Endothelial cell of umbilical vein (primary cell): ENCODE results near the gene MED13. TPM values are rescaled to one million over a fixed set of nuclear protein-coding genes. Genes with fewer than 3 reads are reported as not detected.

Source experiments
- BruUV-seq: library from RNA; stranded (reverse); fragments of 400-500 nt; replicated peaks from 2 replicates; lab custom pipeline; 2021; lab: Mats Ljungman, UMichigan
- CTCF ChIA-PET: fragments of 300-600, 350-600 bp; sonication (Branson Sonifier 250); formaldehyde crosslinking; loops from one replicate; lab custom pipeline; 2021; ENCODE audit warnings: antibody characterized with exemption, inconsistent platforms; lab: Charles Lee
- POLR2A ChIA-PET: fragments of 300-600, 350-600 bp; sonication (Branson Sonifier 250); formaldehyde crosslinking; loops from one replicate; lab custom pipeline; 2021; ENCODE audit warnings: antibody characterized with exemption, inconsistent platforms; lab: Charles Lee
- DNase-seq: peaks from one replicate; pipeline ENCODE4 v3.0.0-alpha.2; 2011; ENCODE audit warnings: low read depth, low spot score
- FAIRE-seq: peaks from 2 replicates; lab custom pipeline; 2011; peaks lifted over from hg19 to GRCh38; lab: Jason Lieb, UNC
- H2AFZ ChIP-seq: 2 replicates; pipeline ENCODE4 v1.6.0; 2012; ENCODE audit warnings: low read depth, low read length, control low read depth, inconsistent platforms
- H3K27ac ChIP-seq: 2 replicates; pipeline ENCODE4 v1.5.1; 2011; ENCODE audit warnings: low read depth, mild to moderate bottlenecking, control low read depth, low read length, moderate library complexity; ENCODE audit not compliant: insufficient read depth
- H3K27me3 ChIP-seq, 2 experiments: 2 replicates each; pipeline versions ENCODE4 v1.6.0 to v1.6.1; 2011; ENCODE audit warnings: low read length in 2 of 2, mixed read lengths in 1 of 2; ENCODE audit not compliant: control insufficient read depth in 2 of 2, insufficient read depth in 2 of 2
- H3K36me3 ChIP-seq, 2 experiments: 2 replicates in 1 of 2; 3 replicates in 1 of 2; pipeline ENCODE4 v1.5.1; 2011; ENCODE audit warnings: low read length in 2 of 2, mild to moderate bottlenecking in 1 of 2, moderate library complexity in 1 of 2; ENCODE audit not compliant: control insufficient read depth in 2 of 2, insufficient read depth in 2 of 2; ENCODE audit errors: extremely low read depth in 1 of 2
- H3K4me1 ChIP-seq: 3 replicates; pipeline ENCODE4 v1.5.1; 2011; ENCODE audit warnings: mild to moderate bottlenecking, low read length; ENCODE audit not compliant: control insufficient read depth, insufficient read depth; ENCODE audit errors: extremely low read depth
- H3K4me2 ChIP-seq: 2 replicates; pipeline ENCODE4 v1.6.1; 2011; ENCODE audit warnings: low read length, control low read depth, mixed read lengths; ENCODE audit not compliant: insufficient read depth
- H3K4me3 ChIP-seq, 3 experiments: fragments of 200-600 bp in 1 of 3; sonication (generic), shearing (Covaris generic) in 1 of 3; replicated peaks in 1 of 3; 2 replicates each; pipeline ENCODE4 v1.5.1; 2011 to 2016; ENCODE audit warnings: control low read depth in 3 of 3, low read length in 3 of 3, mild to moderate bottlenecking in 2 of 3, inconsistent platforms in 1 of 3, low read depth in 1 of 3, moderate library complexity in 1 of 3; ENCODE audit not compliant: insufficient read depth in 1 of 3
- H3K79me2 ChIP-seq: 2 replicates; pipeline ENCODE4 v1.6.0; 2012; ENCODE audit warnings: low read length, inconsistent platforms; ENCODE audit not compliant: control insufficient read depth, insufficient read depth
- H3K9ac ChIP-seq: replicated peaks from 2 replicates; pipeline ENCODE3; 2011; ENCODE audit warnings: low read length, control low read depth; ENCODE audit not compliant: insufficient read depth; ENCODE audit errors: extremely low read depth
- H3K9me1 ChIP-seq: replicated peaks from 3 replicates; pipeline ENCODE4 v1.6.0; 2011; ENCODE audit warnings: mild to moderate bottlenecking, low read length; ENCODE audit not compliant: control insufficient read depth, insufficient read depth; ENCODE audit errors: extremely low read depth
- H3K9me3 ChIP-seq: replicated peaks from 2 replicates; pipeline ENCODE4 v1.5.1; 2012; ENCODE audit warnings: low read length, inconsistent platforms; ENCODE audit not compliant: control insufficient read depth, insufficient read depth
- H4K20me1 ChIP-seq: replicated peaks from 2 replicates; pipeline ENCODE3; 2011; ENCODE audit warnings: mild to moderate bottlenecking, low read length; ENCODE audit not compliant: control insufficient read depth, insufficient read depth; ENCODE audit errors: extremely low read depth
- CTCF ChIP-seq, 2 donors: IDR thresholded peaks; 1 replicate in 1 of 2; 2 replicates in 1 of 2; pipeline ENCODE4 v1.5.1; 2011; ENCODE audit warnings: low read length in 2 of 2, mild to moderate bottlenecking in 2 of 2, moderate library complexity in 2 of 2, control low read depth in 1 of 2, inconsistent platforms in 1 of 2, low read depth in 1 of 2; ENCODE audit not compliant: insufficient read depth in 1 of 2; ENCODE audit errors: extremely low read depth in 1 of 2
- EZH2 ChIP-seq: IDR thresholded peaks from 2 replicates; pipeline ENCODE4 v1.6.1; 2012; ENCODE audit warnings: borderline replicate concordance, low read depth, mild to moderate bottlenecking, moderate library complexity, low read length, inconsistent platforms; ENCODE audit not compliant: severe bottlenecking
- FOS ChIP-seq: IDR thresholded peaks from 2 replicates; pipeline ENCODE4 v1.6.1; 2011; ENCODE audit warnings: mild to moderate bottlenecking, low read length, moderate library complexity, borderline replicate concordance; ENCODE audit not compliant: insufficient read depth
- GATA2 ChIP-seq: IDR thresholded peaks from 2 replicates; pipeline ENCODE4 v1.7.0; 2011; ENCODE audit warnings: low read depth, mild to moderate bottlenecking, moderate library complexity, mixed read lengths, low read length; ENCODE audit not compliant: insufficient read length, insufficient read depth
- JUN ChIP-seq: IDR thresholded peaks from 2 replicates; pipeline ENCODE4 v1.6.1; 2011; ENCODE audit warnings: borderline replicate concordance, low read depth; ENCODE audit not compliant: insufficient read length, insufficient read depth
- MAX ChIP-seq: IDR thresholded peaks from 2 replicates; pipeline ENCODE4 v1.6.1; 2011; ENCODE audit not compliant: insufficient read depth, insufficient read length
- MYC ChIP-seq: IDR thresholded peaks from one replicate; pipeline ENCODE4 v1.6.1; 2011; ENCODE audit warnings: mild to moderate bottlenecking, low read depth, low read length
- POLR2A ChIP-seq: IDR thresholded peaks from 2 replicates; pipeline ENCODE4 v1.6.1; 2012; ENCODE audit warnings: low read depth, mild to moderate bottlenecking, control low read depth, low read length
- POLR2AphosphoS5 ChIP-seq: IDR thresholded peaks from 2 replicates; pipeline ENCODE4 v1.6.1; 2012; ENCODE audit warnings: low read depth, mild to moderate bottlenecking, control low read depth, low read length, moderate library complexity; ENCODE audit not compliant: insufficient read depth
- dilution Hi-C: fragments of 300-500 bp; cut with MboI; formaldehyde crosslinking; loops from one replicate; pipeline ENCODE4 v1.15.0; 2019; ENCODE audit warnings: low sequenced_read_pairs; ENCODE audit not compliant: extremely low pct_ligation_motif_present
- intact Hi-C: fragments of 100-400 bp; cut with micrococcal nuclease; formaldehyde crosslinking; loops from one replicate; pipeline ENCODE4 v1.10.0; 2022
- polyA plus RNA-seq, 4 experiments: library from polyadenylated mRNA; depleted of rRNA in 3 of 4; stranded (reverse) in 3 of 4; unstranded in 1 of 4; fragments of >200 nt; gene quantifications; 2 replicates each; pipeline versions ENCODE4 v1.2.1 to v1.2.3, GENCODE V29; 2011 to 2012; ENCODE audit warnings: missing spikeins in 1 of 4
- total RNA-seq: library from RNA; stranded (reverse); gene quantifications from 2 replicates; pipeline ENCODE4 v1.2.3, GENCODE V29; 2021

MED13 gene
- total and polyA plus RNA-seq, 2 donors (not counting 3 experiments of a cell fraction or from before 2014, with no cell fraction given): 11.6 to 49.6 TPM

GRCh38 chr17:62014526-62014925 lies 50.6 kb downstream of the MED13 start:
- intact Hi-C loops (no loop called here), dilution Hi-C loops (no loop called here)
- H3K9me3 ChIP-seq: no peaks in the 10 kb centered on the region
- no peak for TF ChIP-seq EZH2
- no peak for TF ChIP-seq POLR2AphosphoS5
- no peak for TF ChIP-seq CTCF (IDR thresholded peaks at IDR 0.05; ENCODE audit: extremely low read depth in 1 of 2, insufficient read depth in 1 of 2, low read depth in 1 of 2, low read length in 2 of 2)
- H3K9ac ChIP-seq: no peak overlapping the region
- H3K36me3 ChIP-seq: peaks cover 5 to 7% of the 10 kb centered on the region in 2 experiments
- H2AFZ ChIP-seq: no peak overlapping the region
- no peak for DNase-seq
- no peaks in the 10 kb centered on the region for H3K9me1 ChIP-seq
- H3K79me2 ChIP-seq: peaks cover 8% of the 10 kb centered on the region
- CTCF ChIA-PET: no interaction called here
- FAIRE-seq: no peak
- H3K27me3 ChIP-seq: no peaks in the 10 kb centered on the region
- H3K27ac ChIP-seq: no peak overlapping the region
- no peak overlapping the region for H3K4me2 ChIP-seq
- BruUV-seq: no TSS peak
- H3K4me1 ChIP-seq: peaks cover 6% of the 10 kb centered on the region
- POLR2A ChIA-PET: interaction anchor here (0.6 kb wide), 1 partner anchor 17 kb away, joined by 5 read pairs; no protein-coding TSS in a partner anchor
- H4K20me1 ChIP-seq: peaks cover 4% of the 10 kb centered on the region
- no peak overlapping the region for H3K4me3 ChIP-seq

GRCh38 chr17:62009220-62009619 lies 55.9 kb downstream of the MED13 start:
- no peak overlapping the region for H3K27ac ChIP-seq
- H3K9me3 ChIP-seq: no peaks in the 10 kb centered on the region
- no peak overlapping the region for H3K9ac ChIP-seq
- no peak overlapping the region for H3K4me3 ChIP-seq
- no peak overlapping the region for H2AFZ ChIP-seq
- no peaks in the 10 kb centered on the region for H3K4me1 ChIP-seq
- CTCF ChIA-PET: interaction anchor here (1.7 kb wide), 1 partner anchor 46 kb away, joined by 3 read pairs; no protein-coding TSS in a partner anchor
- TF ChIP-seq POLR2A (no peak), JUN (no peak), FOS (no peak), GATA2 (no peak), EZH2 (no peak), MYC (no peak), POLR2AphosphoS5 (no peak), CTCF (IDR thresholded peaks at IDR 0.05; ENCODE audit: extremely low read depth in 1 of 2, insufficient read depth in 1 of 2, low read depth in 1 of 2, low read length in 2 of 2) (no peak), MAX (no peak)
- FAIRE-seq: no peak
- no TSS peak for BruUV-seq
- dilution Hi-C loops: no loop called here
- H3K9me1 ChIP-seq: no peaks in the 10 kb centered on the region
- H3K27me3 ChIP-seq: no peaks in the 10 kb centered on the region
- intact Hi-C loops: no loop called here
- no peak overlapping the region for H3K4me2 ChIP-seq
- peaks cover 5 to 7% of the 10 kb centered on the region in 2 experiments for H3K36me3 ChIP-seq
- POLR2A ChIA-PET: no interaction called here
- H4K20me1 ChIP-seq: no peaks in the 10 kb centered on the region
- no peak for DNase-seq
- H3K79me2 ChIP-seq: peaks cover 24% of the 10 kb centered on the region
